C4-2B (cell line): ENCODE measurements around the gene ENPP3.

Experiments
- CTCF ChIP-seq: fragments of 450-650 bp; conservative IDR thresholded peaks from 2 replicates; pipeline ENCODE4 v1.5.1; 2017; ENCODE audit warnings: mild to moderate bottlenecking
- ZFX ChIP-seq: fragments of 450-650 bp; IDR thresholded peaks from 2 replicates; pipeline ENCODE4 v1.6.1; 2017

GRCh38 chr6:131688286-131688685, 51.2 kb downstream of the ENPP3 start:
- TF ChIP-seq CTCF (no peak), ZFX (no peak)
